ENCODE results near the gene SLC17A3. TPM values are rescaled to one million over a fixed set of nuclear protein-coding genes. Genes with fewer than 3 reads are reported as not detected.

The SLC17A3 gene
- total RNA-seq, 1 experiment from 2014 or later = not detected

DNA sequence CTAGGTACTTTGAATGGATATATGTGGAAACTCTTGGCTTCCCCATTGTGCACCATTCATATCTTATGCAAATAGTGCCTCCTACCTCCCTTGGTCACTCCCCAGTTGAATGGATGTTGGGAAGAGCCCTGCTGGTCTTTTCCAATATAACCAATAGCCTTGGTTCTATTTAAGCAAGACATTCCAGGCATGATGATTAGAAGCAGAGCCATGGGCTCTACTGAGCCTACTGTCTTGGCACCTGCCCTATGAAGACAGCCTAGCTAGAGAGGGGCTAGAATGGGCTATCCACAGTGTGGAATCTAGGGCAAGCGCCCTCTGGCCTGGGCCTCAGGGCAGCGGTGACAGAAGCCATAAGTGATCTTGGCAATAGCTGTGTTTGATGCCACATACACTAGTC, 57.8 kb downstream of the SLC17A3 start:
- Mint-ChIP-seq H3K36me3 (no peaks in the 10 kb centered on the region), H3K27ac (no peak overlapping the region), H3K4me3 (no peak overlapping the region), H3K27me3 (ENCODE audit: low read depth) (no peaks in the 10 kb centered on the region), H3K4me1 (peaks cover 21% of the 10 kb centered on the region), H3K9me3 (no peaks in the 10 kb centered on the region)
- peak; percentile 52 for ATAC-seq
- ChIA-PET CTCF (no interaction called here), POLR2A (no interaction called here)
- no peak for TF ChIP-seq NFE2L1 (CRISPR knock-in tag; IDR thresholded peaks at IDR 0.05)
- no peak for TF ChIP-seq PRRX2 (CRISPR knock-in tag; IDR thresholded peaks at IDR 0.05)
- no peak for TF ChIP-seq SMAD3 (CRISPR knock-in tag; IDR thresholded peaks at IDR 0.05; ENCODE audit: borderline replicate concordance)
- no peak for TF ChIP-seq CBFB (CRISPR knock-in tag; IDR thresholded peaks at IDR 0.05; ENCODE audit: low read depth)
- TF ChIP-seq, protein P1, sequence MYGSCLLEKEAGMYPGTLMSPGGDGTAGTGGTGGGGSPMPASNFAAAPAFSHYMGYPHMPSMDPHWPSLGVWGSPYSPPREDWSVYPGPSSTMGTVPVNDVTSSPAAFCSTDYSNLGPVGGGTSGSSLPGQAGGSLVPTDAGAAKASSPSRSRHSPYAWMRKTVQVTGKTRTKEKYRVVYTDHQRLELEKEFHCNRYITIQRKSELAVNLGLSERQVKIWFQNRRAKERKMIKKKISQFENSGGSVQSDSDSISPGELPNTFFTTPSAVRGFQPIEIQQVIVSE (CRISPR knock-in tag; IDR thresholded peaks at IDR 0.05; ENCODE audit: borderline replicate concordance) = no peak
- TF ChIP-seq, protein P2, sequence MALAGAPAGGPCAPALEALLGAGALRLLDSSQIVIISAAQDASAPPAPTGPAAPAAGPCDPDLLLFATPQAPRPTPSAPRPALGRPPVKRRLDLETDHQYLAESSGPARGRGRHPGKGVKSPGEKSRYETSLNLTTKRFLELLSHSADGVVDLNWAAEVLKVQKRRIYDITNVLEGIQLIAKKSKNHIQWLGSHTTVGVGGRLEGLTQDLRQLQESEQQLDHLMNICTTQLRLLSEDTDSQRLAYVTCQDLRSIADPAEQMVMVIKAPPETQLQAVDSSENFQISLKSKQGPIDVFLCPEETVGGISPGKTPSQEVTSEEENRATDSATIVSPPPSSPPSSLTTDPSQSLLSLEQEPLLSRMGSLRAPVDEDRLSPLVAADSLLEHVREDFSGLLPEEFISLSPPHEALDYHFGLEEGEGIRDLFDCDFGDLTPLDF (CRISPR knock-in tag; IDR thresholded peaks at IDR 0.05) = no peak
- TF ChIP-seq, protein P3, sequence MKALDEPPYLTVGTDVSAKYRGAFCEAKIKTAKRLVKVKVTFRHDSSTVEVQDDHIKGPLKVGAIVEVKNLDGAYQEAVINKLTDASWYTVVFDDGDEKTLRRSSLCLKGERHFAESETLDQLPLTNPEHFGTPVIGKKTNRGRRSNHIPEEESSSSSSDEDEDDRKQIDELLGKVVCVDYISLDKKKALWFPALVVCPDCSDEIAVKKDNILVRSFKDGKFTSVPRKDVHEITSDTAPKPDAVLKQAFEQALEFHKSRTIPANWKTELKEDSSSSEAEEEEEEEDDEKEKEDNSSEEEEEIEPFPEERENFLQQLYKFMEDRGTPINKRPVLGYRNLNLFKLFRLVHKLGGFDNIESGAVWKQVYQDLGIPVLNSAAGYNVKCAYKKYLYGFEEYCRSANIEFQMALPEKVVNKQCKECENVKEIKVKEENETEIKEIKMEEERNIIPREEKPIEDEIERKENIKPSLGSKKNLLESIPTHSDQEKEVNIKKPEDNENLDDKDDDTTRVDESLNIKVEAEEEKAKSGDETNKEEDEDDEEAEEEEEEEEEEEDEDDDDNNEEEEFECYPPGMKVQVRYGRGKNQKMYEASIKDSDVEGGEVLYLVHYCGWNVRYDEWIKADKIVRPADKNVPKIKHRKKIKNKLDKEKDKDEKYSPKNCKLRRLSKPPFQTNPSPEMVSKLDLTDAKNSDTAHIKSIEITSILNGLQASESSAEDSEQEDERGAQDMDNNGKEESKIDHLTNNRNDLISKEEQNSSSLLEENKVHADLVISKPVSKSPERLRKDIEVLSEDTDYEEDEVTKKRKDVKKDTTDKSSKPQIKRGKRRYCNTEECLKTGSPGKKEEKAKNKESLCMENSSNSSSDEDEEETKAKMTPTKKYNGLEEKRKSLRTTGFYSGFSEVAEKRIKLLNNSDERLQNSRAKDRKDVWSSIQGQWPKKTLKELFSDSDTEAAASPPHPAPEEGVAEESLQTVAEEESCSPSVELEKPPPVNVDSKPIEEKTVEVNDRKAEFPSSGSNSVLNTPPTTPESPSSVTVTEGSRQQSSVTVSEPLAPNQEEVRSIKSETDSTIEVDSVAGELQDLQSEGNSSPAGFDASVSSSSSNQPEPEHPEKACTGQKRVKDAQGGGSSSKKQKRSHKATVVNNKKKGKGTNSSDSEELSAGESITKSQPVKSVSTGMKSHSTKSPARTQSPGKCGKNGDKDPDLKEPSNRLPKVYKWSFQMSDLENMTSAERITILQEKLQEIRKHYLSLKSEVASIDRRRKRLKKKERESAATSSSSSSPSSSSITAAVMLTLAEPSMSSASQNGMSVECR (CRISPR knock-in tag; IDR thresholded peaks at IDR 0.05; ENCODE audit: borderline replicate concordance) = no peak
- TF ChIP-seq ZNF263 (CRISPR knock-in tag; IDR thresholded peaks at IDR 0.05; ENCODE audit: low read depth) = no peak
- no peak for TF ChIP-seq RELA (CRISPR knock-in tag; IDR thresholded peaks at IDR 0.05; ENCODE audit: borderline replicate concordance)
- no peak for TF ChIP-seq FOXK1 (CRISPR knock-in tag; IDR thresholded peaks at IDR 0.05)
- TF ChIP-seq, protein P4, sequence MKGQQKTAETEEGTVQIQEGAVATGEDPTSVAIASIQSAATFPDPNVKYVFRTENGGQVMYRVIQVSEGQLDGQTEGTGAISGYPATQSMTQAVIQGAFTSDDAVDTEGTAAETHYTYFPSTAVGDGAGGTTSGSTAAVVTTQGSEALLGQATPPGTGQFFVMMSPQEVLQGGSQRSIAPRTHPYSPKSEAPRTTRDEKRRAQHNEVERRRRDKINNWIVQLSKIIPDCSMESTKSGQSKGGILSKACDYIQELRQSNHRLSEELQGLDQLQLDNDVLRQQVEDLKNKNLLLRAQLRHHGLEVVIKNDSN (CRISPR knock-in tag; IDR thresholded peaks at IDR 0.05) = no peak
- TF ChIP-seq ZBTB21 (CRISPR knock-in tag; IDR thresholded peaks at IDR 0.05; ENCODE audit: borderline replicate concordance) = no peak
- no peak for TF ChIP-seq GTF2I (CRISPR knock-in tag; conservative IDR thresholded peaks at IDR 0.05)
- DNase-seq (ENCODE audit: low spot score) = no peak

DNA sequence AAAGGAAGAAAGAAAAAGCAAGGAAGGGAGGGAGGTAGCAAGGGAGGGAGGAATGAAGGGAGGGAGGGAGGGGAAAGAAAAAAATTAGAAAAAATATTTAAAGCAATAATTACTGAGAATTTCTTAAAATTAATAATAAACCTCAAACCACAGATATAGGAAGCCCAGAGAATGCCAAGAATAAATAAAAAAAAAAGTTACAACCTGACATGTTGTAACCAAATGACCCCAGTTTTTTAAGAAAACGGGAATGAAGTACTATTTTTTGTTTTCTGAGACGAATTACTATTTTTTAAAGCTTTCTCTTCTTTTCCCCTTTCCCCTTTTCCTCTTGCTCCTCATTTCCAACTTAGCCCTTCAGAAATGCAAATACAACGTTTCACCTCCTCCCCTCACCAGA, 58.8 kb downstream of the SLC17A3 start:
- POLR2A ChIA-PET = no interaction called here
- Mint-ChIP-seq H3K4me1 (peaks cover 20% of the 10 kb centered on the region), H3K4me3 (0 out of 2 replicates have a peak overlapping the region, but pooled peaks have one; percentile 34), H3K27me3 (ENCODE audit: low read depth) (no peaks in the 10 kb centered on the region), H3K36me3 (no peaks in the 10 kb centered on the region), H3K27ac (peak overlapping the region; percentile 70; the same call in 1 of the 2 replicates), H3K9me3 (no peaks in the 10 kb centered on the region)
- CTCF ChIA-PET = interaction anchor here (0.8 kb wide), 1 partner anchor 111 kb away, joined by 4 read pairs; no protein-coding TSS in a partner anchor
- DNase-seq (ENCODE audit: low spot score) (no peak), ATAC-seq (no peak)
- TF ChIP-seq ELF4 (CRISPR knock-in tag; IDR thresholded peaks at IDR 0.05; ENCODE audit: low read depth) (no peak), JAZF1 (CRISPR knock-in tag; IDR thresholded peaks at IDR 0.05) (no peak), JUN (CRISPR knock-in tag; IDR thresholded peaks at IDR 0.05) (no peak), SP1 (CRISPR knock-in tag; conservative IDR thresholded peaks at IDR 0.05) (no peak)
- TF ChIP-seq, protein P5, sequence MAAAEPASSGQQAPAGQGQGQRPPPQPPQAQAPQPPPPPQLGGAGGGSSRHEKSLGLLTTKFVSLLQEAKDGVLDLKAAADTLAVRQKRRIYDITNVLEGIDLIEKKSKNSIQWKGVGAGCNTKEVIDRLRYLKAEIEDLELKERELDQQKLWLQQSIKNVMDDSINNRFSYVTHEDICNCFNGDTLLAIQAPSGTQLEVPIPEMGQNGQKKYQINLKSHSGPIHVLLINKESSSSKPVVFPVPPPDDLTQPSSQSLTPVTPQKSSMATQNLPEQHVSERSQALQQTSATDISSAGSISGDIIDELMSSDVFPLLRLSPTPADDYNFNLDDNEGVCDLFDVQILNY (CRISPR knock-in tag; IDR thresholded peaks at IDR 0.05) = no peak
- TF ChIP-seq, protein P6, sequence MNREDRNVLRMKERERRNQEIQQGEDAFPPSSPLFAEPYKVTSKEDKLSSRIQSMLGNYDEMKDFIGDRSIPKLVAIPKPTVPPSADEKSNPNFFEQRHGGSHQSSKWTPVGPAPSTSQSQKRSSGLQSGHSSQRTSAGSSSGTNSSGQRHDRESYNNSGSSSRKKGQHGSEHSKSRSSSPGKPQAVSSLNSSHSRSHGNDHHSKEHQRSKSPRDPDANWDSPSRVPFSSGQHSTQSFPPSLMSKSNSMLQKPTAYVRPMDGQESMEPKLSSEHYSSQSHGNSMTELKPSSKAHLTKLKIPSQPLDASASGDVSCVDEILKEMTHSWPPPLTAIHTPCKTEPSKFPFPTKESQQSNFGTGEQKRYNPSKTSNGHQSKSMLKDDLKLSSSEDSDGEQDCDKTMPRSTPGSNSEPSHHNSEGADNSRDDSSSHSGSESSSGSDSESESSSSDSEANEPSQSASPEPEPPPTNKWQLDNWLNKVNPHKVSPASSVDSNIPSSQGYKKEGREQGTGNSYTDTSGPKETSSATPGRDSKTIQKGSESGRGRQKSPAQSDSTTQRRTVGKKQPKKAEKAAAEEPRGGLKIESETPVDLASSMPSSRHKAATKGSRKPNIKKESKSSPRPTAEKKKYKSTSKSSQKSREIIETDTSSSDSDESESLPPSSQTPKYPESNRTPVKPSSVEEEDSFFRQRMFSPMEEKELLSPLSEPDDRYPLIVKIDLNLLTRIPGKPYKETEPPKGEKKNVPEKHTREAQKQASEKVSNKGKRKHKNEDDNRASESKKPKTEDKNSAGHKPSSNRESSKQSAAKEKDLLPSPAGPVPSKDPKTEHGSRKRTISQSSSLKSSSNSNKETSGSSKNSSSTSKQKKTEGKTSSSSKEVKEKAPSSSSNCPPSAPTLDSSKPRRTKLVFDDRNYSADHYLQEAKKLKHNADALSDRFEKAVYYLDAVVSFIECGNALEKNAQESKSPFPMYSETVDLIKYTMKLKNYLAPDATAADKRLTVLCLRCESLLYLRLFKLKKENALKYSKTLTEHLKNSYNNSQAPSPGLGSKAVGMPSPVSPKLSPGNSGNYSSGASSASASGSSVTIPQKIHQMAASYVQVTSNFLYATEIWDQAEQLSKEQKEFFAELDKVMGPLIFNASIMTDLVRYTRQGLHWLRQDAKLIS (CRISPR knock-in tag; IDR thresholded peaks at IDR 0.05; ENCODE audit: borderline replicate concordance) = no peak
- TF ChIP-seq, protein P7, sequence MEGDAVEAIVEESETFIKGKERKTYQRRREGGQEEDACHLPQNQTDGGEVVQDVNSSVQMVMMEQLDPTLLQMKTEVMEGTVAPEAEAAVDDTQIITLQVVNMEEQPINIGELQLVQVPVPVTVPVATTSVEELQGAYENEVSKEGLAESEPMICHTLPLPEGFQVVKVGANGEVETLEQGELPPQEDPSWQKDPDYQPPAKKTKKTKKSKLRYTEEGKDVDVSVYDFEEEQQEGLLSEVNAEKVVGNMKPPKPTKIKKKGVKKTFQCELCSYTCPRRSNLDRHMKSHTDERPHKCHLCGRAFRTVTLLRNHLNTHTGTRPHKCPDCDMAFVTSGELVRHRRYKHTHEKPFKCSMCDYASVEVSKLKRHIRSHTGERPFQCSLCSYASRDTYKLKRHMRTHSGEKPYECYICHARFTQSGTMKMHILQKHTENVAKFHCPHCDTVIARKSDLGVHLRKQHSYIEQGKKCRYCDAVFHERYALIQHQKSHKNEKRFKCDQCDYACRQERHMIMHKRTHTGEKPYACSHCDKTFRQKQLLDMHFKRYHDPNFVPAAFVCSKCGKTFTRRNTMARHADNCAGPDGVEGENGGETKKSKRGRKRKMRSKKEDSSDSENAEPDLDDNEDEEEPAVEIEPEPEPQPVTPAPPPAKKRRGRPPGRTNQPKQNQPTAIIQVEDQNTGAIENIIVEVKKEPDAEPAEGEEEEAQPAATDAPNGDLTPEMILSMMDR (IDR thresholded peaks at IDR 0.05) = no peak
- TF ChIP-seq, protein P8, sequence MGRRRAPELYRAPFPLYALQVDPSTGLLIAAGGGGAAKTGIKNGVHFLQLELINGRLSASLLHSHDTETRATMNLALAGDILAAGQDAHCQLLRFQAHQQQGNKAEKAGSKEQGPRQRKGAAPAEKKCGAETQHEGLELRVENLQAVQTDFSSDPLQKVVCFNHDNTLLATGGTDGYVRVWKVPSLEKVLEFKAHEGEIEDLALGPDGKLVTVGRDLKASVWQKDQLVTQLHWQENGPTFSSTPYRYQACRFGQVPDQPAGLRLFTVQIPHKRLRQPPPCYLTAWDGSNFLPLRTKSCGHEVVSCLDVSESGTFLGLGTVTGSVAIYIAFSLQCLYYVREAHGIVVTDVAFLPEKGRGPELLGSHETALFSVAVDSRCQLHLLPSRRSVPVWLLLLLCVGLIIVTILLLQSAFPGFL (CRISPR knock-in tag; IDR thresholded peaks at IDR 0.05; ENCODE audit: borderline replicate concordance) = no peak
